Activated CD4-positive, alpha-beta T cell treated with anti-CD3 and anti-CD28 coated beads for 36 hours (primary cell): ENCODE data around the gene RASAL1. TPM values are rescaled to one million over a fixed set of nuclear protein-coding genes. Genes with fewer than 3 reads are reported as not detected.
A peak's percentile ranks its signal among the peaks of the same experiment; 100 is the strongest.

Experiments used
- ATAC-seq: fragments of 200-7000 bp; cut with Tn5 transposase; one replicate; pipeline ENCODE4 v1.10.0; 2021; ENCODE audit warnings: mild to moderate bottlenecking, moderate library complexity
- CTCF ChIA-PET: fragments of 350-600 bp; sonication (Branson Sonifier 250); formaldehyde crosslinking; loops from one replicate; lab custom pipeline; 2021; ENCODE audit warnings: antibody characterized with exemption; lab: Charles Lee
- POLR2A ChIA-PET: fragments of 350-600 bp; sonication (Branson Sonifier 250); formaldehyde crosslinking; loops from one replicate; lab custom pipeline; 2021; ENCODE audit warnings: antibody characterized with exemption, inconsistent platforms; lab: Charles Lee
- DNase-seq: peaks from one replicate; pipeline ENCODE4 v3.0.0-alpha.2; 2020
- H3K27ac Mint-ChIP-seq: one replicate; pipeline ENCODE4 v1.8.0; 2021; ENCODE audit warnings: mixed read lengths
- H3K27me3 Mint-ChIP-seq: one replicate; pipeline ENCODE4 v1.8.0; 2021; ENCODE audit warnings: mixed read lengths
- H3K36me3 Mint-ChIP-seq: one replicate; pipeline ENCODE4 v1.8.0; 2021; ENCODE audit warnings: low read depth, mixed read lengths
- H3K4me1 Mint-ChIP-seq: one replicate; pipeline ENCODE4 v1.8.0; 2021; ENCODE audit warnings: mixed read lengths
- H3K4me3 Mint-ChIP-seq: one replicate; pipeline ENCODE4 v1.8.0; 2021; ENCODE audit warnings: mild to moderate bottlenecking, moderate library complexity, mixed read lengths
- H3K9me3 Mint-ChIP-seq: one replicate; pipeline ENCODE4 v1.8.0; 2021; ENCODE audit warnings: low read depth, mixed read lengths
- intact Hi-C, 2 experiments: fragments of 100-400 bp; cut with DNase I in 1 of 2; cut with micrococcal nuclease in 1 of 2; formaldehyde crosslinking; loops; one replicate each; pipeline versions ENCODE4 v1.14.2 to v1.15.1; 2022 to 2024; cut with DNase I, micrococcal nuclease
- total RNA-seq, 2 experiments: library from RNA; stranded (reverse); gene quantifications; one replicate each; pipeline ENCODE4 v1.2.3, GENCODE V29; 2021

RASAL1 gene
- total RNA-seq, 2 experiments from 2014 or later = 9.0 to 10.6 TPM

DNA sequence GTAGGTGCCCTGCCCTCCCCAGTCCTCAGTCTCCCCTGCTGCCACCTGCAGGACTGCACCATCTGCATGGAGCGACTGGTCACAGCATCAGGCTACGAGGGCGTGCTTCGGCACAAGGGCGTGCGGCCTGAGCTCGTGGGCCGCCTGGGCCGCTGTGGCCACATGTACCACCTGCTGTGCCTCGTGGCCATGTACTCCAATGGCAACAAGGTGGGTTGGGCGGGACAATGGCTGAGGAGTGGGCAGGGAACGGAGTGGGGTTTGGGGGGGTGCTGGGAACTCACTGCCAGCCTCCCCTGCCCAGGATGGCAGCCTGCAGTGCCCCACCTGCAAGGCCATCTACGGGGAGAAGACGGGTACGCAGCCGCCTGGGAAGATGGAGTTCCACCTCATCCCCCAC, 40.8 kb downstream of the RASAL1 start:
- no peak overlapping the region for H3K27ac Mint-ChIP-seq
- ChIA-PET POLR2A (interaction anchor here (0.6 kb wide), 1 partner anchor 89 kb away, joined by 4 read pairs; no protein-coding TSS in a partner anchor), CTCF (no interaction called here)
- H3K36me3 Mint-ChIP-seq = no peaks in the 10 kb centered on the region
- H3K27me3 Mint-ChIP-seq = no peaks in the 10 kb centered on the region
- H3K4me3 Mint-ChIP-seq = no peak overlapping the region
- no peak for DNase-seq
- no peak for ATAC-seq
- intact Hi-C loops = loop anchor here (5.0 to 10.0 kb wide), 4 partner anchors 58 to 187 kb away; partner anchors contain the start of gene OAS1 (in 1 of the 2)
- no peaks in the 10 kb centered on the region for H3K9me3 Mint-ChIP-seq
- peaks cover 52% of the 10 kb centered on the region for H3K4me1 Mint-ChIP-seq

DNA sequence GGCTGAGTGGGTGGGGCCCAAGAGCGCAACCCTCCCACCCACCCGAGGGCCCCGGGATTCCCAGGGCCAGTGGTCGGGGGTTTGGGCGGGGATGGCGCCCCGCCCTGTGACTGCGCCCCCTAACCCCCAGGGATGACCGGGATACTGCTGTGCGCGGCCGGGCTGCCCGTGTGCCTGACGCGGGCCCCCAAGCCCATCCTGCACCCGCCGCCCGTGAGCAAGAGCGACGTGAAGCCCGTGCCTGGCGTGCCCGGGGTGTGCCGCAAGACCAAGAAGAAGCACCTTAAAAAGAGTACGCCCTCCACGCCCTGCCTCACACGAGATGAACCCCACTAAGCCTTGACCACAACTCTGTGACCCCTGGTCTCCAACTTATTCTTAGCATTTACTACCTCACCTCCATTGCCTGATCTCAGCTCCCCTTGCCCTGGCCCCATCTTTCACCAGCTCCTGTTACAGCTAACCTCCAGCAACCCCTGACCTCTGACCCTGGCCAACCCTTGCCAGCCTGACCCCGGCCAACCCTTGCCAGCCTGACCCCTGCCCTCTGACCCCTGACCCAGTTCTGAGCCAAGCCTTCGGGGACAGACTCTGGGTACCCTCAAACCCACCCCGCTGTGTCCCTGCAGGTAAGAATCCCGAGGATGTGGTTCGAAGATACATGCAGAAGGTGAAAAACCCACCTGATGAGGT, 42.0 kb downstream of the RASAL1 start:
- Mint-ChIP-seq H3K36me3 (no peaks in the 10 kb centered on the region), H3K4me3 (no peak overlapping the region), H3K9me3 (no peaks in the 10 kb centered on the region), H3K27me3 (no peaks in the 10 kb centered on the region), H3K4me1 (peaks cover 58% of the 10 kb centered on the region), H3K27ac (no peak overlapping the region)
- CTCF ChIA-PET = interaction anchor here (1.5 kb wide), 1 partner anchor 186 kb away, joined by 3 read pairs; the partner anchor contains the start of gene OAS1
- intact Hi-C loops = loop anchor here in 1 of 2 experiments (10.0 kb wide), 1 partner anchor 99 kb away; no protein-coding TSS in a partner anchor
- ATAC-seq (no peak), DNase-seq (no peak)
- POLR2A ChIA-PET = no interaction called here

GRCh38 chr12:113092607-113093408, 42.8 kb downstream of the RASAL1 start:
- peak; percentile 41 for DNase-seq
- CTCF ChIA-PET = interaction anchor here (0.7 to 1.9 kb wide), 5 partner anchors 57 to 186 kb away, joined by 3 to 5 read pairs (median 3); partner anchors contain the start of genes CFAP73, OAS1 and OAS2
- Mint-ChIP-seq H3K27ac (no peak overlapping the region), H3K36me3 (peaks cover 3% of the 10 kb centered on the region), H3K4me3 (no peak overlapping the region), H3K9me3 (peaks cover 2% of the 10 kb centered on the region), H3K4me1 (peaks cover 58% of the 10 kb centered on the region), H3K27me3 (no peaks in the 10 kb centered on the region)
- no peak for ATAC-seq
- intact Hi-C loops = loop anchor here in 1 of 2 experiments (10.0 kb wide), 1 partner anchor 98 kb away; no protein-coding TSS in a partner anchor
- POLR2A ChIA-PET = no interaction called here

GRCh38 chr12:113091506-113091905, 44.1 kb downstream of the RASAL1 start:
- ATAC-seq (no peak), DNase-seq (no peak)
- POLR2A ChIA-PET = no interaction called here
- intact Hi-C loops = loop anchor here in 1 of 2 experiments (2.0 to 10.0 kb wide), 2 partner anchors 35 to 97 kb away; partner anchors contain the start of gene DTX1
- Mint-ChIP-seq H3K9me3 (peaks cover 2% of the 10 kb centered on the region), H3K36me3 (peaks cover 3% of the 10 kb centered on the region), H3K4me1 (peaks cover 71% of the 10 kb centered on the region), H3K27me3 (no peaks in the 10 kb centered on the region), H3K4me3 (no peak overlapping the region), H3K27ac (peak overlapping the region; percentile 16)
- CTCF ChIA-PET = interaction anchor here (1.9 kb wide), 1 partner anchor 98 kb away, joined by 5 read pairs; no protein-coding TSS in a partner anchor

DNA sequence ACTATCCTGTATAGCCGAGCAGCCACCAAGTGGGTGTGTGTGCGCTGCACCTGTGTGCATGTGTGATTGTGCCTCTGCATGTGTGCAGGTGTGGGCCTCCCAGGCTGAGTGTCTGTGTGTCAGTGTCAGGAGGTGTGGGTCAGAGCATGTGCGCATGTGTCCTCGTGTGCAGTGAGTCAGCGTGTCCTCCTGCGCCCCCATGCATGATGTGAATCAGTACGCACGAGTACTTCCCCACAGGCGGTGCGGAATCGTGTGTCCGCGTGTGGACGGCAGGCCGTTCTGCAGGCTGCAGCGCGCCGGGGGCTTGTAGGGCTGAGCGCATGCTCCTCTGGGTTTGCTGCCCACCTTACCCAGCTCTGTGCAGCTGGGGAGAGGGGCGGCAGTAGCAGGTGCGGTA, 44.8 kb downstream of the RASAL1 start:
- H3K9me3 Mint-ChIP-seq = peaks cover 2% of the 10 kb centered on the region

DNA sequence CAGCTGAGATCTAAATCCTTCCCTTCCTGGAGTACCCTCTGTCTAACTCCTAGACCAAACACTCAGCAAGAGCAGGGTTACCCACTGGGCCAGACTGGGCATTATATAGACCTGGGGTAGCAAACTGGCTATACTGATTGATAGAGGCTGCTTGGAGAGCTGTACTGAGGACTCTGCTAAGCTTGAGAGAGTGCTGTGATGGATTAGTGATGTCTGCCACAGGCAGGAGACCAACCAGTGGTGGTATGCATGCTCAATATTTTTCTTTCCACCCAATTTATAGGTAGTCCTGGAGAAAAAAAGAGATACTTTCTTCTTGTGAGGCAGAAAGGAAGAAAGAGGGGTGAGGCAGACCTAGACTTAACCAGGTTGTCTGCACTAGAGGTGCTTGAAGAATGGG, 45.7 kb downstream of the RASAL1 start:
- no peaks in the 10 kb centered on the region for H3K27me3 Mint-ChIP-seq
- H3K36me3 Mint-ChIP-seq = peaks cover 7% of the 10 kb centered on the region
- DNase-seq = no peak
- ChIA-PET CTCF (interaction anchor here (0.6 to 1.5 kb wide), 5 partner anchors 9 to 679 kb away, joined by 3 to 8 read pairs (median 3); no protein-coding TSS in a partner anchor), POLR2A (no interaction called here)
- intact Hi-C loops = loop anchor here in 1 of 2 experiments (2.0 to 10.0 kb wide), 2 partner anchors 33 to 95 kb away; partner anchors contain the start of gene DTX1
- no peak overlapping the region for H3K4me3 Mint-ChIP-seq
- peaks cover 2% of the 10 kb centered on the region for H3K9me3 Mint-ChIP-seq
- peak overlapping the region; percentile 89 for H3K27ac Mint-ChIP-seq
- H3K4me1 Mint-ChIP-seq = peaks cover 78% of the 10 kb centered on the region
- peak; percentile 27 for ATAC-seq

More for the DNA sequence above, 44.8 kb downstream of the RASAL1 start:
- Mint-ChIP-seq H3K27ac (no peak overlapping the region), H3K4me3 (no peak overlapping the region), H3K36me3 (peaks cover 7% of the 10 kb centered on the region), H3K27me3 (no peaks in the 10 kb centered on the region), H3K4me1 (peaks cover 78% of the 10 kb centered on the region)
- intact Hi-C loops = loop anchor here in 1 of 2 experiments (2.0 to 10.0 kb wide), 2 partner anchors 34 to 96 kb away; partner anchors contain the start of gene DTX1
- CTCF ChIA-PET = interaction anchor here (0.6 to 1.5 kb wide), 4 partner anchors 8 to 188 kb away, joined by 3 to 8 read pairs (median 4); no protein-coding TSS in a partner anchor
- no peak for ATAC-seq
- POLR2A ChIA-PET = no interaction called here
- peak; percentile 16 for DNase-seq

DNA sequence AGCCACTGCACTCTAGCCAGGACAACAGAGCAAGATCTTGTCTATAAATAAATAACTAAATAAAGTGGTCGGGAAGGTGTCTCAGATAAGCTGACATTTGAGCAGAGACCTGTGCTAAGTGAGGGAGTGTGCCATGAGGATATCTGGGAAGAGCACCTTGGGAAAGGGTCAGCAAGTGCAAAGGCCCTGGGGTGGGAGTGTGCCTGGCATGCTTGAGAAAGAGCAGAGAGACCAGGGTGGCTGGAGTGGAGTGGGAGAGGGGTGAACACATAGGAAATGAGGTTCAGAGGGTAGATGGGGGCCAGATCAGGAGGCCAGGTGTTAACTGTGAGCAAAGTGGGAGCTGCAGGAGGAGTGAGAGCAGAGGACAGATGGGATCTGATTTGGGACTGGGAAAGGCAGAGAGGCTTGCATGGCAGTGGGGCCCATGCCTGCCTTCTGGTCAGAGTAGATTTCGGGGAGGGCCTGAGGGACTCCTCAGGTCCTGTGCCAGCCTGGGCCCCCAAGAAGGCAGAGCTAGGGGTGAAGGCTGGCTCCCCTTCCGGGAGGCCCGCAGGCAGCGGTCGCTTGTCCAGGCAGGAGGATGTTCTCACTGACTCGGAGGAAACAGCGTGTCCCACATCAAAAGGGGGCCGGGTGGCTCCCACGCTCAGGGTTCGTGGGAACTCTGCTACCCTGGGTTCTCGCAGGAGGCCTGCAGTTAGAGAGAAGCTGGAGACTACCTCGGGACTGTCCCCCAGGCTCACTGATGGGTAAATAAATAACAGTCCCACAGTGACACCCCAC, 46.4 kb downstream of the RASAL1 start:
- Mint-ChIP-seq H3K4me3 (peak overlapping the region; percentile 67), H3K9me3 (peaks cover 2% of the 10 kb centered on the region), H3K27me3 (no peaks in the 10 kb centered on the region), H3K36me3 (peaks cover 7% of the 10 kb centered on the region), H3K27ac (peak overlapping the region; percentile 89), H3K4me1 (peaks cover 80% of the 10 kb centered on the region)
- ATAC-seq = peak; percentile 67
- ChIA-PET CTCF (interaction anchor here (0.6 to 1.6 kb wide), 9 partner anchors 9 to 679 kb away, joined by 3 to 8 read pairs (median 3); no protein-coding TSS in a partner anchor), POLR2A (no interaction called here)
- peak; percentile 77 for DNase-seq
- intact Hi-C loops = no loop called here

- intact Hi-C loops = no loop called here
- POLR2A ChIA-PET = no interaction called here
- H3K36me3 Mint-ChIP-seq = peaks cover 8% of the 10 kb centered on the region
- H3K27ac Mint-ChIP-seq = peak overlapping the region; percentile 89
- H3K9me3 Mint-ChIP-seq = peaks cover 2% of the 10 kb centered on the region
- peaks cover 81% of the 10 kb centered on the region for H3K4me1 Mint-ChIP-seq
- peak; percentile 16 for DNase-seq
- peak; percentile 17 for ATAC-seq
- no peak overlapping the region for H3K4me3 Mint-ChIP-seq
- CTCF ChIA-PET = interaction anchor here (1.0 to 1.6 kb wide), 2 partner anchors 13 to 19 kb away, joined by 3 to 4 read pairs; no protein-coding TSS in a partner anchor
- no peaks in the 10 kb centered on the region for H3K27me3 Mint-ChIP-seq
These were observed 47.5 kb downstream of the RASAL1 start for GRCh38 chr12:113088037-113088436.

DNA sequence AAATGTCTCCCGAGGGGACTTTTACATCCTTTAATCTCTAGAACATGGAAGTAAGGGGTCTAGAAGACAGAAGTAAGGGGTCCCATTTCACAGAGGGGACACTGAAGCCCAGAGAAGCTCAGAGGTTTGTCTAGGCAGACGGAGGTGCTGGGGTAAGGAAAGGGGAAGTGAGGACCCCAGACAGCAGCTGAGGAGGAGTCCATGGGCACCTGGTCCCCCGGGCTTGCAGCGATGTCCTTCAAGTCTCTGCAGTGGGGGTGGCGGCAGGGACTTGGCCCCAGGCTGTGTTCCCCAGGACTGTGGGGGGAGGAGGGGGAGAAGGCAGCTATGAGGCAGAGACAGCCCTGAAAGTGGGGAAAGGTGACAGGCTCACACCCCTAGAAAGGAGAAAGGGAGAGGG, 48.4 kb downstream of the RASAL1 start:
- DNase-seq (peak; percentile 24), ATAC-seq (no peak)
- H3K9me3 Mint-ChIP-seq = peaks cover 2% of the 10 kb centered on the region
- intact Hi-C loops = loop anchor here in 1 of 2 experiments (2.0 kb wide), 1 partner anchor 30 kb away; the partner anchor contains the start of gene DTX1
- no peaks in the 10 kb centered on the region for H3K27me3 Mint-ChIP-seq
- H3K4me1 Mint-ChIP-seq = peaks cover 79% of the 10 kb centered on the region
- H3K36me3 Mint-ChIP-seq = peaks cover 8% of the 10 kb centered on the region
- ChIA-PET POLR2A (no interaction called here), CTCF (interaction anchor here (0.5 to 0.7 kb wide), 3 partner anchors 11 to 127 kb away, joined by 3 read pairs; no protein-coding TSS in a partner anchor)
- peak overlapping the region; percentile 23 for H3K4me3 Mint-ChIP-seq
- peak overlapping the region; percentile 85 for H3K27ac Mint-ChIP-seq
